Stromal cell of bone marrow (primary cell): Measurements from ENCODE around the gene JAZF1.
A peak's percentile ranks its signal among the peaks of the same experiment; 100 is the strongest.
"Not testable (repeated sequence)": the region's sequence is repeated elsewhere in the genome, so short reads cannot be mapped to it uniquely, and the experiment has no call there.

Source experiments
- DNase-seq: peaks from one replicate; pipeline ENCODE4 v3.0.0-alpha.2; 2012; ENCODE audit warnings: low read depth

JAZF1 gene

DNA sequence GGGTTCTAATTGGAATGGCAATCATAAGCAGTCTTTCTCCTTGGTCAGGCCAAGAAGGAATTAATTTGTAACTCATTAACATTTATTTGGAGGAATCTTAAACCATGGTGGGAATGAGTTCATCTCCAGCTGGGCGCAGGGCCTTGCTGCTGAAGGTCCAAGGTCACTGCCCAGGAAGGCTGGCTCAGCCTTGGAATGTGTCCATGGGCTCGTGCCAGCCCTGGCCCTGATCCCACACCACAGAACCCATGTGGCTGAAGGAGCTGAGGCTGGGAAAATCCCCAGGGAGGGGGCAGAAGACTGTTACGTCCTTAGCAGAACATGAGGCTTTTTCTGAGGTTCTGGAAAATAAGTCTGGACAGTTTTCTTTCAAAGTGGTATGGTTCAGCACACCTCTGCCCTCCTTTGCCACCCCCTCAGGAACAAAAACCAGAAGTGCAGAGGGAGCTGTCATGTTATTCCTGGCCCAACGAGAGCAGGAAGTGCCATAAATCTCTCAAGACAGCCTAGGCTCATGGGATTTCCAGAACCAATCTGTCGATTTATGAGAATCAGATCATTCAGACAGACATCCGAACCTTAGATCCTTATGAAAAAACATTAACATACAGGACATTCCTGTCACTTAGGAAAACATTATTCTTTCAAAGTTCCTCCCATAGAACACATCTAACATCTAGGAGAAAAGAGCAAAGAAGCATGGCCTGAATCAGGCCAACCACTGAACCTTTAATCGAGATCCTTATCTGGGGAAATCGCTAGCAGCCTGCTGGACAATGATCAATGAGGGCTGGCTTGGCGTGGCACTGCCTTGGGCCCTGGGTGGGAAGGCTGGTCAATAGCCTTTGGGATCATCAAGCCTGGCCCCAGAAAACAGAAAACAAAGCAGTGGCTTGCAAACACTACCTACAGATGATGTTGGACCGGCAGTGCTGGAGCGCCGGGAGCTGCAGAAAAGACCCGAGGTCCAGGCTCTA lies 306.3 kb downstream of the JAZF1 start:
- peak; percentile 33 for DNase-seq

DNA sequence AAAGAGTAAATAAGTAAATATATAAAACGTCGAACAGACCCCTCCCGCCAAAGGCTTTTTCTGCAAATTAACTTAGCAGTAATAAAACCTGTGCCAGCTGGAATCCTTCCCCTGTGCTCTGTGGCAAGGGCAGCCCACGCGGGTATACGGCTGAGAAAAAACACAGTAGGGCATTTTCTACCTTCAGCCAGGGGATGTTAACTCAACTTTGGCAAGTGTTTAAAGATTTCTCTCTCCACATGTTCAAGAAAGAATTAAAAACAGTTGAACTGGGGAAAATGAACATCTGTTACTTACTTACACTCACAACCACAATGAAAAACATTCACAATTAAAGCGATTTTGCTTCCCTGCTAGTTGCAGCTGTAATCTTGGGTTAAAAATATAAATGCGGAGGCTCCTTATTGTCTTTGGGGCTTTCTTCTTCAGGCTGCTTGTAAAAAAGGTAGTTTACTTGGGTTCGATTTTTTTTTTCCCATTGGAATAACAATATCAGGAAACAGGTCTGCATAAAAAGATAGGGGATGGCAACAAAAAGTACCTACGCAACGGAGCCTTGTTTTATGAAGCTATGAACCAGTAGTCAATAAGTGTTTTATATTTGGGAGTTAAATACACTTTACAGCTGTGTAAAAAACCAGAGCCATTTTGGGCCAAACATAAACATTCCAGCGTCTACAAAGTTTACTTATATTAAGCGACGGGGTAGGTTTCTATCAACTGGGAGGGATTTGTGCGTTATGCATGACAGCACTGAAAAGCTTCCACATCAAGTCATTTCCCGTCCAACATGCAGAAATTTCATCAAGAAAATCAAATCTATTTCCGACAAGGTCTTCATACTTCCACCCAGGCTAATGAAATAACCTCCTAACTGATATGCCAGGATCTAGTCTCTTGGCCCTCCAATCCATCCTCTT lies 308.0 kb downstream of the JAZF1 start:
- no peak for DNase-seq

DNA sequence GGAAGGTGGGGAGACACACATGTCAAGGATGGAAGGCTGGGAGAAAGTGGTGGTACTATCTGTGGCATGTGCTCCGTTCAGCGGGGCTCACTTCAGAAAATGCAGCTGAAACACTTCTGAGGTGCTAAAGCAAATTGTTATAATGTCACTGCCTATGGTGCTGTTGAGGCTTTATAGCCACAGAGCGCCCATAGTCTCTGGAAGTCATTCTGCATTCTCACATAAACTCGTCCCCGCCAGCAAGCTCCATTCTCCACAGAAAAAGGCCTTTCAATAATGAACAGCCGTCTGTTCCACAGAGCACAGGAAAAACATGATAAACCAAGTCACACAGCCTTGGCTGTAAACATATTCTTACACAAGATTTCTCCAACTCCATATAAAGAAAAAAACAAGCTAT lies 308.7 kb downstream of the JAZF1 start:
- no peak for DNase-seq

DNA sequence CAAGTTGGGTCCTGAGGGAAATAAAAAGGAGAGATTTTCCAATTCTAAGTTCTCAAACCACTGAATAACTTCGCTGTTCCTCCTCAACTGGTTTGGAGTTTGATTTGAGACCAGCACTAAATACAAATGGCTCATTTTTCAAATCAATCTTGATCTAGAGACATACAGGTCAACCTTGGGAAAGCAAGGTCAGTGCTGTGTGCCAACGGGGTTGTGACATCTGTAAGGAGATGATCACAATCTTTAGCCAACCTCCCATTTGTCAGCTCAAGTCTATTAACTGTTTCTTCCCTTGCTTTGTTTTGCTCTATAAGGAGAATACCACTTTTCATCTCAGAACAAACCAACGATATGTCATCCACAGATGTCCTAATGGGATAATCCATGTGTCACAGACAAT lies 309.5 kb downstream of the JAZF1 start:
- no peak for DNase-seq

DNA sequence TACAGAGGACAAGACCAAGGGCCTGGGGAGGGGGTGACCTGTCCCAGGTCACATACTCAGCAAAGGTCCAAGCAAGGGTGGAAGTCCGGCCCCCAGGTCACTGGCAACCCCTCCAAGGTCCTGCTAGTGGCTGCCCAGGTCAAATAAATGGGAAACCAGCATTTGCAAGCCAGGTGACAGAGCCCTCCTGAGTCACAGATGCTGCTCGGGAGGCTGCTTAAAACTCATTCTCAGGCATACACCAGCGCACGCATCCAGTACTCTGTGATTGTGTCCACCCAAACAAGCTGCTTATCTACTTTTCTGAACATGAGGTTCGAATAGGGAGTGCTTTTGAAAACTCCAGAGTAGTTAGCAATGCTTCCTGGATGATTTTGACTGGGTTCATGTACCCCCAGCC lies 310.0 kb downstream of the JAZF1 start:
- DNase-seq: no peak

DNA sequence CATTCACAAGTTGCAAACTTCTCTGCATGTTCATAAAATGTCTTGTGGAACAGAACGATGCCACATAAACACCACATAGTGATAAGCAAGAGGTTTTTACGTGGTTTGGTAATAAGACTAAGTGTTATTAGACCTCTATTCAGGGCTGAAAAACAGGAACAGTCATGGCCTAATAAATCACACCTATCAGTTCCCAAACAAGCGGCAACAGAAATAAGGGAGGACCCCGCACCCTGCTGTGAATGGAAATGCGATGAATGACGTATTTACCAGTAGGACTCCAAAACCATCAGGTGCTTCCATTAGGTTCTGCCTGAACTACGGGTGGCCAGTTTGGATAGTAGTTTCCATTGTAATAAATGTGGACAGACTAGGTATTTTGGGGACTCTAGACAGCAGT lies 311.5 kb downstream of the JAZF1 start:
- no peak for DNase-seq

DNA sequence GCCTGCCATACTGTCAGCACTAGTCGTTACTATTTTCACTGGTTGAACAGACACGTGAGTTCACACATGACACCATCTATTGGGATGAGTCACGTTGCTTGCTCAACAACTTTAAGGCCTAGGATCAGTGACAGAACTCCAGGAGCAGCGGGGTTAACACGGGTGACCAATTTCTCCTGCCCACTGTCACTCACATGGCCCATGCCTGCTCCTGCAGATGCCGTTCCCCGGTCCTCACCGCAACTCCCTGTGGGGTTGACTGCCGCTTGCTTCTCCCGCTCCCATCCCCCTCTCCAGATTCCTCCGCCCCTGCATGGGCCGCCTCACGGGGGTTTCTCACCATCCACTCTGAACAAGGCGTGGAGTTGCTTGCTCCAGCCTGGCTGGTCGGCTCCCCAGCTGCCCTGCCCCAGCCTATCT lies 312.5 kb downstream of the JAZF1 start:
- DNase-seq: no peak

DNA sequence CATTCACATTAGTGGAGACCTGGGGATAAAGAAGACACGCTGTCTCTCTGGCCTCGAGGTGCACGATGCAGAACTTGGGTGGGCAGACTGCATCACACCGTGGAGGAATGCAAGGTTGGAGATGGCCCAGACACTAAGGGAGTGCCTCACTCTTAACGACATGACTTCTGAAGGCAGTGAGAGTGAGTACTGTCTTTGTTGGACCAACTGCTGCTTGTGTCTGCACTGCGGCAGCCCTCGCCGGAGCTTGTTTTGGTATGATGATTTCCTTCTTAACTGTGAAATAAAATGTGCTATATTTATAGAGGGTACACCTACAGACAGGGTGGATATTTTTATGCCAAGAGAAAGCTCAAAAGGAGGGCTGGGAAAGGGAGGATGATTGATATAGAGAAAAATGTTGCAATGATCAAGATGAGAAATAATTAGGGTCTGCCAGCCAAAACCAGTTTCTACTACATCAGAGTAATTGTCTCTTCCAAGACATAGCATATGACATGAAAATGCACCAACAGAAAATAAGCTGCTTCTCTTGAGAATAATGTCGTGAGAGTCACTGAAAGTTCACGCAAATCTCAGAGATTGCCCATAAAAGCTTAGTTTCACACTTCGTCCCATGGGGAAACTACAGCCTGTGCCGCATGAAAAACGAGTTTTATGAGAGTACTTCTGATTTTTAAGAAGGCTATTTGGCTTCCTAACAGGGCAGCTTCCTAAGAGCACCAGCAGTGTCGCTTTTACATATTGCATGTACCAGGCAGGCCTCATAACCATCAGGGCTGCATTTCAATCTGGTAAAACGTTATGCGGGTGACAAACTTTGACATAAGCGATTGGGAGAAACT lies 313.5 kb downstream of the JAZF1 start:
- DNase-seq: no peak

DNA sequence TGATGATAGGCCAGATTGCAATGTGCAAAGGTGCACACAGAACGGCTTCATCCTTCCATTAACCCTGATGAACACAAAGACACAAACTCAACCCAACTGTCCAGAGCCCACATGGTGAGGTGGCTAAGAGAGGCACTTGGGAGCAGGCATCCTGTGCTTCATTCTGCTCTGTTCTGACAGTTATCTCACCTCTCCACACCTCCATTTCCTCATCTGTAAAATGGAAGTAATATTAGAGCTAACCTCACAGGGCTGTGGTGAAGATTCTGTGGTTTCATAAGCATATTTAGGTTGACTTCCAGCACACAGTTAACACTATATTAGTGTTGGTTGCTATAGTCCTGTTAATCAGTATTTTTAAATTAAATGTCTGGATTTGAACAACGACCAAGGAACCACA lies 314.3 kb downstream of the JAZF1 start:
- DNase-seq: no peak

DNA sequence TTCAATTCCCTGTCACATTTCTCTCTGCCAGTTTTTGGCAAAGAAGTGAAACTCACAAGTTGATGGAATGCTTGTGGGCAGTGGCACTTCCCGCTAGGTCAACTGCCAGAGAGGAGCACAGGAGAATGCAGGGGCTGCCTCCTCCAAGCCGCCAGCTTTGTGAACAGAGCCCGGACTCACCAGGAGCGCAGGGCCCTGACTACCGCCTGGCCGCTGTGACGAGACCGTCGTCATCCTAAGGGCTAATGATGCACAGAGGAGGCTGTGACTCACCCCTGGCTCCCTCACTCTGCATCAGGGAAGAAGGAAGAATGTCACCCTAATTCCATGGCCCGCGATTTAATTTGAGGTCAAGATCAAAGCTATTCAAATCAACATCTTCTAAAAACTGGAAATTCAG lies 316.7 kb downstream of the JAZF1 start:
- peak; percentile 70 for DNase-seq

DNA sequence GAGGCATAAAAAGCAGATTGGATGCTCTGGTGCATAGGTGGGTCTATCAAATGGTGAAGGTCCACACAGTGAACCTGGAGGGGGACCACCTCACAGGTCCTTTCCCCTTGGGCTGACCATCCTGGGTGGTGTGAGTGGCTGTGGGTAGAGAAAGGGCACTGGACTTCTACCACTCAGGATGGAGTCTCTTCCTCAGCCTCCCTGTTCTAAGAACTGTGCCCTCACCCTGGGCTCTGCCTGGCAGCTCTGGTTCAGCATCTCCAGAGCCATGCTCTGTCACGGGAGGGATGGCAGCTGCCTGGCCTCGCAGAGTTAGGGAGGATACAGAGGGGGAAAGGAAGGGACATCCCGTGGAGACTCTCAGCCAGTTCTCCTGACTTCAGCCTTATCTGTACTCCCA lies 318.8 kb downstream of the JAZF1 start:
- no peak for DNase-seq

DNA sequence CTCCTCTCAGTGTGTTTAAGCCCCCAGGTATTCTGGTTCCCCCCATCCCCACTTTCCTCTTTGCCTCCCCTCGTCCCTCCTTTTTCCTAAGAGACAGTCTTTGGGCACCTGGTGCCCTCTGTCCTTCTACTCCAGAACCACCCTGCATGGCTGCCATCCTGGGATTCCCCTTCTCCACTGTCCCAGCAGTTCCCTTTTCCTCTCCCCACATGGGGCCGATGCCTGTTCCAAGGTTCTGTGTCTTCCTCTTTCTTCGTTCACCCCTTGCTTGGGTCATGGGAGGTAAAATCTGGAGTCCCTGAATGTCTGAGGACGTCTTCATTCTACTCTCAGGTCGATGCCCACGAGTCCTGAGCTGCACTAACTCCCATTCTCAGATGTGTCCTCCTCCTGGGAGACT lies 319.8 kb downstream of the JAZF1 start:
- no peak for DNase-seq

DNA sequence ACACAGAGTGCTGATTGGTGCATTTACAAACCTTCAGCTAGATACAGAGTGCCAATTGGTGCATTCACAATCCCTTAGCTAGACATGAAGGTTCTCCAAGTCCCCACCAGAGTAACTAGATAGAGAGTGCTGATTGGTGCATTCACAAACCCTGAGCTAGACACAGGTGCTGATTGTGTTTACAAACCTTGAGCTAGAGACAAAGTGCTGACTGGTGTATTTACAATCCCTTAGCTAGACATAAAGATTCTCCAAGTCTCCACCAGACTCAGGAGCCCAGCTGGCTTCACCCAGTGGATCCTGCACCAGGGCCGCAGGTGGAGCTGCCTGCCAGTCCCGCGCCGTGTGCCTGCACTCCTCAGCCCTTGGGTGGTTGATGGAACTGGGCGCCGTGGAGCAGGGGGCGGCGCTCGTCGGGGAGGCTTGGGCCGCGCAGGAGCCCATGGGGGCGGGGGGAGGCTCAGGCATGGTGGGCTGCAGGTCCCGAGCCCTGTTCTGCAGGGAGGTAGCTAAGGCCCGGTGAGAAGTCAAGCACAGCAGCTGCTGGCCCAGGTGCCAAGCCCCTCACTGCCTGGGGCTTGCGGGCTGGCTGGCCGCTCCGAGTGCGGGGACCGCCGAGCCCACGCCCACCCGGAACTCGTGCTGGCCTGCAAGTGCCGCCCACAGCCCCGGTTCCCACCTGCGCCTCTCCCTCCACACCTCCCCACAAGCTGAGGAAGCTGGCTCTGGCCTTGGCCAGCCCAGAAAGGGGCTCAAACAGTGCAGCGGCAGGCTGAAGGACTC lies 323.7 kb downstream of the JAZF1 start:
- DNase-seq: not testable (repeated sequence)

DNA sequence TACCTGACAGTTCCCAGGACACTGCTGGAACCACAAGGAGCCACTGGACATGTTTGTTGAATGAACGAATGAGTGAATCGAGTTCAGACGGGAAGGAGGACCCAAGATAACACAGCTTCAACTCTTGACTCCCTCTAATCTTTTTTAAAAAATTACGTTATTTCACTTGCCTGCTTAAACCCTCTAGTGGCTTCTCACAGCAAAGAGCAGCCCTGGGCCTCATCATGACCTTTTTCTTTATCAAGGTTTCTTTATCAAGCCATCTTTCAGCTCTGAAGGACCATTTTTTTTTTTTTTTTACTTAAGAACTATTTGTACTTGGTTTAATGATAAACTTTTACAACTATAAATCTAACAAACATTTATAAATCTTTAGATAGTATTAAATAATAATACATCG lies 330.1 kb downstream of the JAZF1 start:
- DNase-seq: no peak

DNA sequence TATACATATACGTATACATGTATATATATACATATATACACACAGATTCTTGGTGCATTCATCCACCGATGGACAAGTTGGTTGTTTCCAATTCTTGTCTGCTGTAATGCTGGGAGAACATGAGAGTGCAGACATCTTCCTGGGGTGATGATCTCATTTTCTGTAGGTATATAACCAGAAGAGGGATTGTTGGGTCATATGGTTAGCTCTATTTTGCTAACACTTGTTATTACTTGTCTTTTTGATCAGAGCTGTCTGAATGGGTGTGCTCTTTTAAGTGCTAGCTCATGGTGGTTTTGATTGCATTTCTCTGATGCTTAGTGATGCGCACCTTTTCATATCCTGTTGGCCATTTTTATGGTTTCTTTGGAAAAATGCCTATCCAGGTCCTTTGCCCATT lies 334.2 kb downstream of the JAZF1 start:
- no peak for DNase-seq

DNA sequence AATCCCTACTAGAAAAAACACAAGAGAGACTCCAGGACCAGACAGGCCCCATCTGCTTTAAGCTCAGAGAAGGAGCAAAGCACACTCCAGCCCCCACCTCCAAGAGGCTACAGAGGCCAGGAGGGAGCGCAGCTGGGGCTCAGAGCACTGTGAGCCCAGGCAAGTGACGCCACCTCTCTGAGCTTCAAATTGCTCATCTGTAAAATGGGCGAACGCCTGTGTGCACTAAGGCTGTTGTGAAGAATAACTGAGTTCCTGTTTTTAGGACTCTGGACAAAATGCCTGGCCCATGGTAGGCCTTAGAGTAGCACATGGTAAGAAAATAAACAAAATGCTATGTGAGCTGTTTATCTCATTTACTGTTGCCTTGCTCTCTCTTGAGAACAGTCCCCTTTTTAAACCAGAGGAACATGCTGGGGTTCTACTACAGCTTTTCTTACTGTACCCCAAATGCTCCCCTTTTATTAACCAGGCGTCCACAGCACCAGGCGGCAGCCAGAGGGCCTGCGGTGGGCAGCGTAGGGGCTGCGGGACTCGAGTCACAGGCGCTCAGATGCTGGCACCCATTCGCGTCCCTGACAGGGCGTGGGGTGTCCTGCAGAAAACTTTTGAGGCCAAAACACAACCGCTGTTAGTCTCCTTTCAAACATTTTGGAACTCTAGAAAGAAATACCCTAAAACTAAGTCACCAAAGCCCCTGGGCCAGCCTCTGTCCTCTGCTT lies 336.9 kb downstream of the JAZF1 start:
- no peak for DNase-seq

DNA sequence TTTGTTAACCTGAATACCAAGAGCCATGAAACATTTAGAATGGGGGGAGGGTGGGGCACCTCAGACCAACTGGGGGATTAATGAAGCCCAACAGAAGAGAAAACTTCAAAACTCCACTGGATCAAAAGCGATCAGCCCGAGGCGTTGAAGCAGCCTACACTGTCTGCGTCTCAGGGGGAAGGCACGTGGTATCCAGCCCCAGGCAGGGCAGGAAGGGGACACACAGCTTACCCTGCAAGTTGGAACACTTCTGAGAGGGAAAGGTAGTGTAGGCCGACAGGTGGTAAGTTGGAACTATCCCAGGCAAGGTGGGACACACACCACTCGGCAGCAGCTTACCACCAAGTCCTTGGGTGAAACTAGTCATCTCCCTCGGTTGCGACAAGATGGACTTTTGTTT lies 337.7 kb downstream of the JAZF1 start:
- DNase-seq: no peak

DNA sequence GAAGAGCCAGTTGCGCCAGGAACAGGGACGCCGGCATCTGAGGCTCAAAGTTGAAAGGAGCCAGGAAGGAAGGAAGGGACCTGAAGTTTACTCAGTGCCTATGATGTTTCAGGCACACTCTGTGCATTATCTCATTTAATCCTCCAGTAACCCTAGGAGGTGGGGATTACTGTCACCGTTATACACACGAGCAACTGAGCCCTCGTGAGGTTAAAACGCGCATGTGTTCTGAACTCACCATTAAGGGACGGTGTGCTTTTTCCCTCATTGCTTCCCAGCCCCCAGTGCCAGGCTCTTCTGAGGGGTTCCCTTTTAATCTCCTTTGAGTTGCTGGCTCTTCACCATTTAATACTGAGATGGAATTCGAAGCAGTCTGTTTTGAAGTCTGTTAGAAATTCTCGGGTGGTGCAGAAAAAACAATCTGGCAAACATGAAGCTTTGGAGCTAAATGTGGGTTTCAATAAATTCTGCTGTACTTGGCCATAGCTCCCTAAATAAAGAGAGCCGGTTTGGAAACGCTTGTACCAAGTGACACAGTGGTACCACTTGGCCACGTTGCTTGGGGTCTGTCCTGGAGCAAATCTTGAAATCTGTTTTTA lies 338.4 kb downstream of the JAZF1 start:
- DNase-seq: no peak

DNA sequence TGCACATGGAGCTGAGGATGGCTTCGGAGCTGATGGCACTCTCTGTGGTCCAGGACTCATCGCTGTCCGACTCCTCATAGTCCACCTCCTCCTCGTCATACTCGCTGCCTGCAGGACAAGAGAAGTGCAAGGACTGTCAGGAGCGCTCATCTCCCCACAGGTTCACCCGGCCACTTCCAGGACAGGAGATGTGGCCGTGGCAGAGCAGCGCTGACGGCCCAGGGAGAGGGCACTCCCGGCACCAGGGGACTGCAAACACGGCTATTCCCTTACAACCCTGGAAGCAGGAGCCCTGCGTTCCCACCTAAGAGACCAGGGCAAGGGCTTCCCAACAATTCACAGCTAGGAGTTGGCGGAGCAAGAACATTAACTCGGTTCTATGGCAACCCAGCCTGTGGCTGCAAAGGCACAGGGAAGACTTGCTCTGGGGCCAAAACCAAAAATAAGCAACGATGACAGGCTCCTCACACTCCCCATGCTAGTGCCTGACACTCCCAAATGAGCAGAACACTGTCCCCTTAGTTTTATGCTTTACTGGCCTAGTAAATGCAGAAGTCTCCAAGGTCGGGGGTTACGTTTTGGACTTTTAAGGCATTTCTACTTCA lies 339.7 kb downstream of the JAZF1 start:
- no peak for DNase-seq

DNA sequence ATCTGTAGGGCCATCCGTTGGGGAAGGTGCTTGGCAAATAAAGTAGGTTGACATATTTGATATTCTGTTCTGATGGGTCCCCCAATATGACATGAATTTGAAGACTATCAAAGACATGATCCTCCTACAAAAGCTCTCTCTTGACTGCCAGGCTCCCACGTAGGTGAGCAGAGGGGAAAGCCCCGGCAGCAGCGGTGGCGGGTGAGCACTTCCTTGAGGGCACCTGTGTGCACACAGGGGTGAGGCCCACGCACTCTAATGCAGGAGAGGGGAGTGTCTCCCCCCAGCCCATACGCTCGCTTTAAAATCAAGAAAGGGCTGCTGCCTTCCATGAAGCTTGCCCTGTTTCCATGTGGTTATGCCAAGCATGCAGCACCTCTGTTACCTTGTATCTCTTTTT lies 340.3 kb downstream of the JAZF1 start:
- DNase-seq: no peak
